GM18858 (cell line): ENCODE measurements around the gene RNU1-1.
"Not testable (repeated sequence)": the region's sequence is repeated elsewhere in the genome, so short reads cannot be mapped to it uniquely, and the experiment has no call there.

Experiments
- ATAC-seq: cut with Tn5 transposase; IDR thresholded peaks from one replicate; pipeline ENCODE4 v1.9.1; 2021; ENCODE audit not compliant: unreplicated experiment

Gene RNU1-1

GRCh38 chr1:16498047-16498446, 16.0 kb downstream of the RNU1-1 start:
- not testable (repeated sequence) for ATAC-seq

GRCh38 chr1:16497474-16497904, 16.6 kb downstream of the RNU1-1 start:
- not testable (repeated sequence) for ATAC-seq

DNA sequence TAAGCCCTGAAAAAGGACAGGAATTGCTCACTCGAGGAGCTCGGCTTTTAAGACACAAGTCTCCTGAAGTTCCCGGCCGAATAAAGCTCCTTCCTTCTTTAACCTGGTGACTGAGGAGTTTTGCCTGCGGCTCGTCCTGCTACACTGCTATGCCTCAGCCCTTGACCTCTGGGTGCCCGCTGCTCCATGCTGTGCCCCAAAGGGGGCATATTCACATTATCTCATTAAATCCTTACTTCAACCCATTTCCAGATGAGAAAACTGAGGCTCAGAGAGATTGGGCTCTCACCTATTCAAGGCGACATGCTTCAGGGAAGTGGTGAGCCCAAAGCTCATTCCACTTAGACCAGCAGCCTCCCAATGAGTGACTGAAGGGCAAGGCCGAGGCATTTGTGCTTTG, 20.4 kb downstream of the RNU1-1 start:
- not testable (repeated sequence) for ATAC-seq

DNA sequence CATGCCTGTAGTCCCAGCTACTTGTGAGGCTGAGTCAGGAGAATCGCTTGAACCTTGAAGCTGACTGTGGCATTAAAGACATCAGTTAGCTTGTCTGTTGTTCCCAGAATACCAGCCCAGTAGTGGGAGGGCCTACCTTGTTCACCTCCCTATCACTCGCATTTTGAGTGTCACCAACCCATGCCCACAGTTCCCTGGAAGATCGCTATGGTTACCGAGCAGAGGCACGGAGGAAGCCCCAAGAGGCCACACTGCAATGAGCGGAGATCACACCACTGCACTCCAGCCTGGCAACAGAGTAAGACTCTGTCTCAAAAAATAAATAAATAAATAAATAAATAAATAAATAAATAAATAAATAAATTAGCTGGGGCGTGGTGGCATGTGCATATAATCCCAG, 21.1 kb downstream of the RNU1-1 start:
- ATAC-seq: not testable (repeated sequence)

- ATAC-seq: no peak
Observed at GRCh38 chr1:16491056-16491675, 22.9 kb downstream of the RNU1-1 start.

DNA sequence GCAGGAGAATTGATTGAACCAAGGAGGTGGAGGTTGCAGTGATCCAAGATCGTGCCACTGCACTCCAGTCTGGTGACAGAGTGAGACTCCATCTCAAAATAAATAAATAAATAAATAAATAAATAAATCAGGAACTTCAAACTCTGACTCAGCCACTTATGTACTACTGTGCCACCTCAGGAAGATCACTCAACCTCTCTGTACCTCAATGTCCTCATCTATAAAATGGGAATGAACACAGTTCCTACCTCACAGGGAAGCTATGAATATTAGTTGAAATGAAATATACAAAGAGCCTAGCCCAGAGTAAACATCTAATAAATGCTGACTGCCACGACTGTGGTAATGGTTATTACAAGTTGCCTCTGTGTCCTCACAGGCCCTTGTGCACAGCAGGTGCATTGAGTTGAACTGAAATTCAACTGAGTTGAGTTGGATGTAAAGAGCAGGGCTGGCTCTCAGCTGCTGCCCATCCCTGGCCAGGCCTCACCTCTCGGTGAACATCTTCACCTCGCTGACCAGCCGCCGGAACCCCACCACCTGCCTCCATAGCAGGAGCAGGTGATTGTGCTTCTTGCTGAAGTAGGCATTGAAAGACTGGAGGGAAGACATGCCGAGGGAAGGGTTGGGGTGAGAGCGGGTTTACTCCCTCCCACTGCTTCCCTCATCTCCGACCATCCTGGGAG, 24.7 kb downstream of the RNU1-1 start:
- ATAC-seq: not testable (repeated sequence)

DNA sequence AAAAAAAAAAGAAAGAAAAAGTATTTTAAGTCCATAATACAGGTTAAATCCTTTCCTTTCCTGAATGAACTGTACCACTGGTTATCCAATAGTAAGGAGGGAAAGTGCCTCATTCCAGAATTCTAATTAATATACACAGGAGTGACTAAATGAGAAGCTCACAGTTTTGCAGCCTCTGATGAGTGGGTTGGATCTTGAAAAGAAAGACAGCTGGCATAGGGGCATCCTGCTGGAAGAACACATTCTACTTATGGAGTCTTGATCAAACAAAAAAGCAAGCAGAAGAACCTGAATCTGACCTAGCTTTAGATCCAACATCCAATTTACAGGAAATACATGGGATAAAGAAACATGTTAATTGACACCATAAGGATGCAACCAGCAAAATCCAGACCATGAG, 27.1 kb downstream of the RNU1-1 start:
- not testable (repeated sequence) for ATAC-seq

GRCh38 chr1:16486316-16486715, 27.8 kb downstream of the RNU1-1 start:
- not testable (repeated sequence) for ATAC-seq

DNA sequence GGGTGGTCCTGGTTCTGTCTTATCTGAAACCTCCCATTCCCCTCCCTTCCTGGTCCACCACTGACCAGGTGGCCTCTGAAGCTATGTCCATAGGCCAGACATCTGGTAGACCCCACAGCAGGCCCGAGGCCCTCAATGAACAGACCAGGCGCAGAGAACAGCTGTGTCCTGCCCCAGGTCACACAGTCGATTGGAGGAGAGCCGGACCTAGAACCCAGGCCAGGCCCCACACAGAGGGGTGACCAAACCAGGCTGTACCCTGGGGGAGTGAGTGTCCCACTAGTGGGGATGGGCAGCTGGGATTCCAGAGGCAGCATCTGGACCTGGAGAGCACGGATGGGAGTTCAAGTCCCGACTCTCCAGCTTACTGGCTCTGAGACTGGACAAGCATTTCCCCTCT, 29.2 kb downstream of the RNU1-1 start:
- ATAC-seq: no peak

DNA sequence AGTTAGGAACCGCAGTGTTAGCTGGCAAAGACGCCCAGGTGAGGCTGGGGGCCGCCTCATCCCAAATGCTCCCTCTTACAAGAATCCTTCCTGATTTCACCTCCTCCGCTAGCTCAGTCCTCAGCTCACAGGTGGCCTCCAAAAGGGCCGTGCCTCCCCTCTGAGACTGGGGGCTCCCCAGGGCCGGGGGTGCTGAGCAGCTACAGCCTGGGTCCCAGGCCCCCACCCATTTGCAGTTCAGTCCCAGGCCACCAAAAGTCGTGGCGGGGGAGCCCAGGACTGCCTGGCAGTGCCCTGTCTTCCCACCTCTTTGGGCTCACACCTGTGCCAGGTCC, 29.6 kb downstream of the RNU1-1 start:
- no peak for ATAC-seq

GRCh38 chr1:16483639-16484500, 30.2 kb downstream of the RNU1-1 start:
- ATAC-seq: not testable (repeated sequence)

- ATAC-seq: not testable (repeated sequence)
Observed at GRCh38 chr1:16483146-16483545, 30.9 kb downstream of the RNU1-1 start.

DNA sequence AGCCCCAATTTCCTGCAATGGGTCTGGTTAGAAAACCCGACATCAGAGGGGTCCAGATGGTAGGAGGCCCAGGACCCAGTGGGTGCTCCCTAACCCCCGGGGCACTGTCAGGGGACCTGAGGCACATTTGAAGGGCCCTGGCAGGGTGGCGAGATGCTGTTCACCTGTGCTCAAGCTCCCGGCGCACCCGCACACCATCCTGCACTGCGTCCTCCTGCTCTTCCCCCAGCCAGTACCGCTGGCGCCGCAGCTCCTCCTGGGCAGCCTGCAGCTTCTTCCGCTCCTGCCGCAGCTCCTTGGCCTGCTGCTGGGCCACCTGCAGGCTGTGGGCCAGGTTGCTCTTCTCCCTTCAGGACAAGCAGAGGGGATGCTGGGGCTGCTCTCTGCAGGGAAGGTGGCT, 36.0 kb downstream of the RNU1-1 start:
- ATAC-seq: no peak

DNA sequence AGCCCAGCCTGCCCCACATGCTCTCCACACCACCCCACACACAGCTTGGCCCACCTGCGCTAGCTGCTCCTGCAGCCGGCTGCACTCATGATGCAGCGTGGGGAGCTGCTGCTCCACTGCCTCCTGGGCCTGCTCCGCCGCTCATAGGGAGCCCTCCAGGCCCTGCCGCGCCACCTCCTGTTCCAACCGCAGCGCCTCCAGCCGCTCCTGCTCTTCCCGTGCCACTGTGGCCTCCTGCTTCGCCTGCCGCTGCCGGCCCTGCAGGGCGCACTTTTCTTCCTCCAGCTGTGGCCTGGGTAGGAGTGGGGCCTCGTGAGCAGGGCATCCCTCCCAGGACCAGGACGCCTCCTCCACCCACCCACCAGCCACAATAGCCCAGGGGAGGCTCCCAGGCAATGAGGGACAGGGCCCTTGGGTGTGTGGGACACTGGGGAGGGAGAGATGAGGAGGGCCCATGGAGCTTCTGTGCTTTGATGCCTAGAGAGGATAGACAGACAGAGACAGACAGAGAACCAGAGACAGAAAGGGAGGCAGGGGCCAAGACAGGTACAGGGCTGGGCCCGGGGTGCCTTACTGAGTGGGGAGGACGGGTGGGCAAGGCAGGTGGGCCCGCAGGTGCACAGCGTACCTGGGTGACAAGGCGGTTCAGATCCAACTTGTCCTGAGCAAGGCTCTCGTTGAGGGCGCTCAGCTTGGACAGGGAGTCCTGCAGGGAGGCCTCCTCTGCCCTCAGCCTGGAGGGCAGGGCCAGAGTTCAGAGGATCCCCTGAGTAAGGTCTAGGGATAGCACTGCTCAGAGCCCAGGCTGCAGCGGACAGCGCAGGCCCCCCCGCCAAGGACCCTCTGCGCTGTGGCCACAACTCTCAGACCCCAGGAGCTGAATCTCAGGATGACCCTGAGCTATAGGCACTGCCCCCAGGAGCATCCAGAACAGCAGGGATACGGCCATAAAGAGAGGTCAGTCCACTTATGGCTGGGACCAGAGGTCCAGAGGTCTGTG, 38.0 kb downstream of the RNU1-1 start:
- ATAC-seq: not testable (repeated sequence)

- not testable (repeated sequence) for ATAC-seq
Observed at GRCh38 chr1:16474891-16475290, 39.2 kb downstream of the RNU1-1 start.

DNA sequence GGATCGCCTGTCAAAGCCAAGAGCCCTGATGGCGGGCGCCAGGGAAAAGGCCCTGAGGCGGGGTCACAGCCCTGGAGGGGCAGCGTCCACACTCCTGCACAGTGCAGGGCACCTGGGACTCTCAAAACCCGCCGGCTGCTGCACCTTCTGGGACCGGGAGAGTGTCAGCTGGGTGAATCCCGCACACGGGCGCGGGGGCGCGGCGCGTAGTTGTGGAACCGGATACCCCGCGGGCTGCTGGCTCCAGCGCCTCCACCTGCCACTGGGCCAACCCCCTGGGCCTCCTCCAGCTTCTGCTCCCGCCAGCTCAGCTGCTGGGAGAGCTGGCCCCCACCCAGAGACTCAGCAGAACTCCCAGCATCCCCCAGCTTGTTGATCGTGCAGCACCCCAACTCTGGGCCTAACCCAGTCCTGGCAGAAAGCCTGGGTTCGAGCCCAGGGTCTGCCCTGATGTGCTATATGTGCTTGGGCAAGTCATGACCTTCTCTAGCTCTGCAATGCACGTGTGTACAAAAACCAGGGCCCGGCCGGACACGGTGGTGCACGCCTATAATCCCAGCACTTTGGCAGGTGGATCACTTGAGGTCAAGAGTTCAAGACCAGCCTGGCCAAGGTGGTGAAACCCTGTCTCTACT, 39.8 kb downstream of the RNU1-1 start:
- no peak for ATAC-seq

DNA sequence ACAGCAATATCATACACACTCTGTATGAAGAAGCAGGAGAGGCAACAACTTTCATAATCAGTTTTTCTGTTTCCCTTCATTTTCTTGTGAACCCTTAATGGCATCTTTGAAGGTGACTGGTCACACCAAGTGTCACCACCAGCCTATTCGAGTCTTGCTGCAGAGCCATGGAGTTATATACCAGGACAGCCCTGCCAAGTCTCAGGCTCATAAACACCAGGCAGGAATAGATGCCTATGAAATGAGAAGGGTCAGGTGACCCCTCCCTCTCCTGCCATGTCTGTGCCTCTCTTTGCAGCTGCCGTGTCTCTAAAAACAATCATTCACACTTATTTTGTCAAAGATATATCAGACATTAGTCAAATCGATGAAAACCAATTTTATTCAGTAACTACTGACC, 45.5 kb downstream of the RNU1-1 start:
- ATAC-seq: no peak

DNA sequence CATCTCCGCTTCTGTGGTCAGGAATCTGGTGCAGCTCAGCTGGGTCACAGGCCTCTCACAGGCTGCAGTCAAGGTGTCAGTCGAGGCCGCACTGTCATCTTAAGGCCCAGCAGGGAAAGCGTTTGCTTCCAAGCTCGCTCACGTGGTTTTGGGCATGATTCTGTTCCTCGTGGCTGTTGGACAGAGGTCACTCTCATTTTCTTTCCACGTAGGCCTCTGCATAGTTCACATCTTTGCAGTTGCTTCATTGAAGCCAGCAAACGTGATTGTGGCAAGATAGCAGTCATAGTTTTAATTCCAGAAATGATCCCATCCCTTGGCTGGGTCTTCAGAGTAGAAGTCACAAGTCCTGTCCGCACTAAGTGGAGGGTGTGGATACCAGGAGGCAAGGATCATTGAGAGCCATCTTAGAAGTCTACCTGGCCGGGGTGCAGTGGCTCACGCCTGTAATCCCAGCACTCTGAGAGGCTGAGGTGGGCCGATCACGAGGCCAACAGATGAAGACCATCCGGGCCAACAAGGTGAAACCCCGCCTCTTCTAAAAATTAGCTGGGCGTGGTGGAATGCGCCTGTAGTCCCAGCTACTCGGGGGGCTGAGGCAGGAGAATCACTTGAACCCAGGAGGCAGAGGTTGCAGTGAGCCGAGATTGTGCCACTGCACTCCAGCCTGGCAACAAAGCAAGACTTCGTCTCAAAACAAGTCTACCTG, 49.0 kb downstream of the RNU1-1 start:
- no peak for ATAC-seq
